Measurements from ENCODE around the gene CDK15. TPM values are rescaled to one million over a fixed set of nuclear protein-coding genes. Genes with fewer than 3 reads are reported as not detected.

Gene CDK15
- total RNA-seq, 1 experiment from 2014 or later, result not detected

GRCh38 chr2:201924453-201924852 lies 118.1 kb downstream of the CDK15 start:
- H3K27ac ChIP-seq (ENCODE audit: low read depth, low read length), result no peak overlapping the region
- H2AFZ ChIP-seq (ENCODE audit: low read depth, low read length, poor library complexity, severe bottlenecking), result no peak overlapping the region
- no peaks in the 10 kb centered on the region for H3K27me3 ChIP-seq (ENCODE audit: insufficient read depth, low read length)
- intact Hi-C loops (cut with micrococcal nuclease), result no loop called here
- TF ChIP-seq SRF (IDR thresholded peaks at IDR 0.05; ENCODE audit: low read depth), result no peak
- TF ChIP-seq, protein P1, sequence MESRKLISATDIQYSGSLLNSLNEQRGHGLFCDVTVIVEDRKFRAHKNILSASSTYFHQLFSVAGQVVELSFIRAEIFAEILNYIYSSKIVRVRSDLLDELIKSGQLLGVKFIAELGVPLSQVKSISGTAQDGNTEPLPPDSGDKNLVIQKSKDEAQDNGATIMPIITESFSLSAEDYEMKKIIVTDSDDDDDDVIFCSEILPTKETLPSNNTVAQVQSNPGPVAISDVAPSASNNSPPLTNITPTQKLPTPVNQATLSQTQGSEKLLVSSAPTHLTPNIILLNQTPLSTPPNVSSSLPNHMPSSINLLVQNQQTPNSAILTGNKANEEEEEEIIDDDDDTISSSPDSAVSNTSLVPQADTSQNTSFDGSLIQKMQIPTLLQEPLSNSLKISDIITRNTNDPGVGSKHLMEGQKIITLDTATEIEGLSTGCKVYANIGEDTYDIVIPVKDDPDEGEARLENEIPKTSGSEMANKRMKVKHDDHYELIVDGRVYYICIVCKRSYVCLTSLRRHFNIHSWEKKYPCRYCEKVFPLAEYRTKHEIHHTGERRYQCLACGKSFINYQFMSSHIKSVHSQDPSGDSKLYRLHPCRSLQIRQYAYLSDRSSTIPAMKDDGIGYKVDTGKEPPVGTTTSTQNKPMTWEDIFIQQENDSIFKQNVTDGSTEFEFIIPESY (IDR thresholded peaks at IDR 0.05; ENCODE audit: extremely low read depth, insufficient replicate concordance, low read length), result no peak
- TF ChIP-seq, protein P2, sequence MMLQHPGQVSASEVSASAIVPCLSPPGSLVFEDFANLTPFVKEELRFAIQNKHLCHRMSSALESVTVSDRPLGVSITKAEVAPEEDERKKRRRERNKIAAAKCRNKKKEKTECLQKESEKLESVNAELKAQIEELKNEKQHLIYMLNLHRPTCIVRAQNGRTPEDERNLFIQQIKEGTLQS (IDR thresholded peaks at IDR 0.05), result no peak
- no peak for TF ChIP-seq RAD21 (IDR thresholded peaks at IDR 0.05; ENCODE audit: low read depth)
- no peak for TF ChIP-seq EZH2phosphoT487 (IDR thresholded peaks at IDR 0.05; ENCODE audit: borderline replicate concordance)
- no peak for TF ChIP-seq MAX (IDR thresholded peaks at IDR 0.05)
- no peak for TF ChIP-seq EZH2 (IDR thresholded peaks at IDR 0.05)
- TF ChIP-seq FOSL1 (IDR thresholded peaks at IDR 0.05; ENCODE audit: low read depth), result no peak
- ChIA-PET POLR2A (no interaction called here), RAD21 (ENCODE audit: low non-redundant PET in 1 of 2, low total read pairs in 2 of 2, uncharacterized antibody in 2 of 2, unreplicated experiment in 2 of 2) (no interaction called here), CTCF (no interaction called here)
- no peaks in the 10 kb centered on the region for H4K20me1 ChIP-seq (ENCODE audit: insufficient read depth)
- H3K36me3 ChIP-seq (ENCODE audit: control insufficient read depth in 1 of 2, insufficient read depth in 2 of 2, low read length in 2 of 2), result no peaks in the 10 kb centered on the region
- no peak overlapping the region for H3K4me2 ChIP-seq (ENCODE audit: low read length)
- no peaks in the 10 kb centered on the region for H3K9me3 ChIP-seq (ENCODE audit: control insufficient read depth in 1 of 2, insufficient read depth in 1 of 2, low read depth in 1 of 2, low read length in 2 of 2)
- H3K79me2 ChIP-seq (ENCODE audit: insufficient read depth, low read length), result no peaks in the 10 kb centered on the region
- H3K4me3 ChIP-seq (replicated peaks in 1 of 2; ENCODE audit: low read depth in 1 of 2, low read length in 2 of 2), result no peak overlapping the region
- ATAC-seq (no peak), DNase-seq (ENCODE audit: low read depth, low spot score) (no peak)
- no peak overlapping the region for H3K9ac ChIP-seq (ENCODE audit: low read length)
- no TSS peak for BruUV-seq (replicated peaks)
- H3K9me2 ChIP-seq (ENCODE audit: insufficient read depth), result no peaks in the 10 kb centered on the region
- no peaks in the 10 kb centered on the region for H3K4me1 ChIP-seq (ENCODE audit: control insufficient read depth in 1 of 2, insufficient read depth in 2 of 2, low read length in 2 of 2)

DNA sequence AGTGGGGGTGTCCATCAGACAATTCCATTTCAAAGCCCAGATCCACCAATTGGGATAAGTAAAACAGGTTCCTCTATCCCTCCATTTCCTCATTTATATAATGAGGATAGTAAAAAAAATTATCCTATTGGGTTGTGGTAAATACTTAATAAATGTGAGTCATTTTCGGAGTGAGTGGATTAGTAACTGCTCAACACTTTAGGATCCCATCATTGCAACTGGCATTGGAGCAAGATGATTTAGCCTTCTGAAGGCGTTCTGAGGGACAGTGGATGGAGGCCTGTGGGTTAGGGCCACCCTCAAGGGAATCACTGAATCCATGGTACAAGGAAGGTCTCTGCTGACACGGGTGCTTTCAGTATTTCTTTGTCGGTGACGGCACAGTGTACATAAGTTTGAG lies 118.7 kb downstream of the CDK15 start:
- ChIA-PET CTCF (no interaction called here), RAD21 (ENCODE audit: low non-redundant PET in 1 of 2, low total read pairs in 2 of 2, uncharacterized antibody in 2 of 2, unreplicated experiment in 2 of 2) (no interaction called here), POLR2A (no interaction called here)
- BruUV-seq (replicated peaks), result no TSS peak
- TF ChIP-seq ZFX (IDR thresholded peaks at IDR 0.05) (no peak), ZNF274 (IDR thresholded peaks at IDR 0.05; ENCODE audit: low read depth, low read length) (no peak), RAD21 (IDR thresholded peaks at IDR 0.05; ENCODE audit: low read depth) (no peak), SIN3A (IDR thresholded peaks at IDR 0.05; ENCODE audit: low read depth) (no peak)
- no peaks in the 10 kb centered on the region for H4K20me1 ChIP-seq (ENCODE audit: insufficient read depth)
- H3K4me3 ChIP-seq (replicated peaks in 1 of 2; ENCODE audit: low read depth in 1 of 2, low read length in 2 of 2), result no peak overlapping the region
- H3K27me3 ChIP-seq (ENCODE audit: insufficient read depth, low read length), result no peaks in the 10 kb centered on the region
- intact Hi-C loops (cut with micrococcal nuclease), result no loop called here
- no peak overlapping the region for H2AFZ ChIP-seq (ENCODE audit: low read depth, low read length, poor library complexity, severe bottlenecking)
- H3K9me3 ChIP-seq (ENCODE audit: control insufficient read depth in 1 of 2, insufficient read depth in 1 of 2, low read depth in 1 of 2, low read length in 2 of 2), result no peaks in the 10 kb centered on the region
- H3K9me2 ChIP-seq (ENCODE audit: insufficient read depth), result no peaks in the 10 kb centered on the region
- no peak overlapping the region for H3K9ac ChIP-seq (ENCODE audit: low read length)
- H3K79me2 ChIP-seq (ENCODE audit: insufficient read depth, low read length), result no peaks in the 10 kb centered on the region
- no peaks in the 10 kb centered on the region for H3K36me3 ChIP-seq (ENCODE audit: control insufficient read depth in 1 of 2, insufficient read depth in 2 of 2, low read length in 2 of 2)
- no peak overlapping the region for H3K4me2 ChIP-seq (ENCODE audit: low read length)
- ATAC-seq, result no peak
- no peaks in the 10 kb centered on the region for H3K4me1 ChIP-seq (ENCODE audit: control insufficient read depth in 1 of 2, insufficient read depth in 2 of 2, low read length in 2 of 2)
- H3K27ac ChIP-seq (ENCODE audit: low read depth, low read length), result no peak overlapping the region
- no peak for DNase-seq (ENCODE audit: low read depth, low spot score)

Measured in HCT116 (cell line).